Posterior vena cava (tissue), 2 donors: ENCODE results near the gene PAX7. TPM values are rescaled to one million over a fixed set of nuclear protein-coding genes. Genes with fewer than 3 reads are reported as not detected.

Experiments
- DNase-seq: peaks from one replicate; pipeline ENCODE4 v3.0.0-alpha.2; 2020; ENCODE audit warnings: low spot score
- intact Hi-C, 2 donors: fragments of 100-400 bp; cut with DNase I; formaldehyde crosslinking; loops; one replicate each; pipeline versions ENCODE4 v1.14.1 to v1.14.2; 2022 to 2023
- total RNA-seq, 2 donors: library from RNA; stranded (reverse); fragmentation: NEBNext Ultra II Directional; extraction: Animal tissue kit (Norgen Biotek cat#: 25700); gene quantifications; one replicate each; pipeline ENCODE4 v1.2.1, GENCODE V29; 2021
- donor health status: DM: yes; HTN: yes; CAD: no.
- donor health status: DM: yes; HTN: yes; CAD: no.

The PAX7 gene
- total RNA-seq, 2 donors from 2014 or later = not detected

DNA sequence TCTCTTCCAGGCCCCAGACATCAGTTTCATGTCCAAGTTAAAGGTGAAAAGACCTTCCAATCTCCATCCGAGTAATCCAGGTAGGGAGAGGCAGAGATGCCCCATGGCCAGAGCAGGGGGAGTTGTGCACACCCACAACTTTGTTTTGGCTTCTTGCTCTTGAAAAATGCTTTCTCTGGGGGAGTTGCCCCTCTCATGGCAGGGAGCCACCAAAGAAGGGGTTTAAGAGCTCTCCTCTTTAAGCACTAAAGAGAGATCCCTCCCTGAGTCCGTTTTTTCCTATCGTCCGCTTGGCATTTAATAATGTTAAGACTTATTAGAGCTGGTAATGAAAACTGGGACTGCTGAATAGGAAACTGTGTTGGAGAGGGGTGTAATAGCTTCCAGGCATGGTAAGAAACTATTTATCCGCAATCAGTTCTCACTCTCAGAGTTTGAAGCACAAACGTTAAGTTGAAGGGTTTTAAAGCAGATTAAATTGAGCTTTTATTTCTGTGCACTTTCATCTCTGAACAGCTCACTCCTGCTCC is 8.3 kb downstream of the PAX7 start:
- intact Hi-C loops = no loop called here
- DNase-seq = no peak

DNA sequence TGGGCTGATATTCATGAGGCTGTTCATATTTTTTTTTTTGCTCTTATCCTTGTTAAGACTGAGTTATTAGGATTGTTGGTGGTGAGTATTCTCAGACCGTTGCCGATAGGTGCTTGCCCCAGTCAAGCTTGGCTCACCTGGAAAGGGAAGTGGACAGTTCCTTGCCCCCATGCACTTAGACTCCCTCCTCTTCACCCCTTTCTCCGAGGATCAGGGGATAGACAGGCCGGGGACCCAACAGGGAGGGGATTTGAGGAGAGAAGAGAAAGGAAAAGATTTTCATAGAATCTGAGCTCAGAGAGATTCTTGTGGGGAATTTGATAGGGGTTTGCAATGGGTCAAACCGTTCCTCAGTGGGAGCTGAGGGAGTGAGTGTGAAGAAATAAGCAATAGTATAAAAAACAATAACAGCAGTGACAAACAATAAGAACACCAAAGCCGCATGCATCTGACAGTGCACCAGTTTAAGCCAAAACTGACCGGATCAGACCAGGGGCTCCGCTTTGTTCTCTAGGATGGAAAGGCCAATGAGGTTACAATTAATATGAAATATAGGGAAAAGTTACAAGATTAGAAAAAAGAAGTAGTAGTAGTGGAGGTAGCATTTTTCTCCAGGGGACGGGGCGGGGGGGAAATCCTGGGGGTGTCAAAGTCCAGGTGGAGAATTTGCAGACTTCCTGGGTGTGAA is 8.9 kb downstream of the PAX7 start:
- no peak for DNase-seq
- intact Hi-C loops = no loop called here

- intact Hi-C loops = no loop called here
- DNase-seq = no peak
Observed at GRCh38 chr1:18640228-18641004, 9.8 kb downstream of the PAX7 start.

- DNase-seq = no peak
- intact Hi-C loops = no loop called here
Observed at GRCh38 chr1:18641005-18641941, 10.6 kb downstream of the PAX7 start.

DNA sequence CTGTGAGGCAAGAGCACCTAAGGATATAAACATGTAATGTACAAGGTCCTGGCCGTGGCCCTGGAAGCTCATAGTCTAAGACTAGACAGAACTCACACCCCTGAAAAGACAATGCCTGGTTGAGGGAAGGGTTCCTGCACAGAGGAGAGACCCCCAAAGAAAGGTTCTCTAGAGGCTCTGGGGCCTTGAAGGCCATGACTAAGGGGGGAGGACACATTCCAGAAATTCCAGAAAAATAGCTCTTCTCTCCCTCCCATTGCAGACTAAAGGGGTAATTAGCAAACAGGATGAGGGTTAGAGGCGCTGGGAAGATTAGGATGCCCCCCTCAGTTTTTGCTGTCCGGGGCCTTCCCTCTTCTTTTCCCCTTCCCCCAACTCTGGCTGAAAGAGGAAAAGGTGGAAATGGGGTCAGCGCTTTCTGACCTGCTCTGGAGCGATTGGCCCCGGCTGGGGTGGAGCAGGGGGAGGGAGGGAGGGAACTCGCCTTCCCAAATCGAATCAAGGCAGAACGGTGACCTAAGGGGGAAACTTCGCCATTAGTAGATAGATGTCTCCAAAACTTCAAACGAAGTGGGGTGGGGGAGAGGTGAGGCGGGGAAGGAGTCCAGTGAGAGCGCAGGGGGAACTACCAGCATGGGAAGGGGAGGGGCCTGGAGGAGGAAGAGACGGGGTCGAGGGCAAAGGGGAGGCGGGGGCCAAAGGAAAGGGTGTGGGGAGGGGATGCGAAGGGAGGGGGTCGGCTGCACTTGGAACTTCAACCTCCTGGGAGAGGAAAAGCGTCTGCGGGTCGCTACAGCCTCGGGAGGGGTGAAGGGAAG is 11.8 kb downstream of the PAX7 start:
- intact Hi-C loops = no loop called here
- DNase-seq = no peak

DNA sequence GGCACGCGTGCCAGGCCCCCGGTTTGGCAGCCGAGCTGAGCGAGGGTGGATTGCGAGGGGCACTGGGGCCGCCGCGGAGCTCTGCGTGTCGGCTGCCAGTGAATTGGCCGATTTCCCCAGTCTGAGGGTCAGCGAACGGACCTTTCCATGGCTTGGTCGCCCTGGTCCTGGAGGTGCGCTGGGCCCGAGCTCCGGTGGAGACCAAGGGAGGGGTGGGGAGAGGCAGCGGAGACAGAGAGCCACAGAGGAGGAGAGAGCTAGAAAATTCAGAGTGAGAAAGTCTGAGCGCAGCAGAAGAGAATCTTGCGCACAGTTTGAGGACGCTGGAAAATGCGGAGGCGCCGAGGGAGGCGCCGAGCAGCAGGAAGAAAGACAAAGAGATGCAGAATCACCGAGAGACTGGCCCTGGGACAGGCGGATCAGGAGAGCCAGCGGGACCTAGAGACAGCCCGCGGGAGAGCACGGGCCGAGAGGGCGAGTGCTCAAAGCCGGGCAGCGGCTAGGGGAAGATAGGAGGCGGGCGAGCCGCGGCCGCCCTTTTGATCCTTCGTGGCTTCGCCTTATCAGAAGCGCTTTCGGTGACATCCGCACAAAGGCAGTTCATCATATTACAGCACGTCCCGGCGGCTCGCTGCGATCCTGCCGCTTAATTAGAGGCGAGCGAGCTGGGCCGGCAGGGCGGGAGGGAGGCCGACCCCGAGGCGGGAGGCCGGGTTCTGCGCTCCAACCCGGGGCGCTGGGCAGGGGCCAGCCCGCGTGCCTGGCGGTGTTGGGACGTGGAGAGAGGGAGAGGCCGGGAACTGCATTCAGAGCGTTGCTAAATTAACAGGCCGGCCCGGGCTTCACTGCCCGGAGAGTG is 12.7 kb downstream of the PAX7 start:
- intact Hi-C loops = no loop called here
- DNase-seq = no peak

- DNase-seq = no peak
- intact Hi-C loops = no loop called here
Observed at GRCh38 chr1:18644013-18644399, 13.4 kb downstream of the PAX7 start.

DNA sequence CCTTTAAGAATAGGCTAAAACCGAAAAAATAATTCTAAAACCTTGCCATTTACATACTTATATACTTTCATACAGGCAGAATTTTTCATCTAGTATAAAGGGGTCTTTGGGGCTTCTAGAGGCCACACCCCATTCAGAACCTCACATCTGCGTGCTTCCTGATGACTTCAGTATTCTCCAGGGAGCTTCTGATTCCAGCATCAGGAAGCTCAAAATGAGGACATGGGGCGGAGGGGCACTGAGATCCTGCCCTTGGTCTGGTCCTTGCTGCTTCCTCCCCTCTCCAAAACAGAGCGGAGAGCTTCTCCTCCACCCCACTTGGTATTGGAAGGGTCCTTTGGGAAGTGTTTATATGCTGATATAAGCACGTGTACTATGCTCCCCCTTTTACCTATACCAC is 13.8 kb downstream of the PAX7 start:
- DNase-seq = no peak
- intact Hi-C loops = no loop called here

DNA sequence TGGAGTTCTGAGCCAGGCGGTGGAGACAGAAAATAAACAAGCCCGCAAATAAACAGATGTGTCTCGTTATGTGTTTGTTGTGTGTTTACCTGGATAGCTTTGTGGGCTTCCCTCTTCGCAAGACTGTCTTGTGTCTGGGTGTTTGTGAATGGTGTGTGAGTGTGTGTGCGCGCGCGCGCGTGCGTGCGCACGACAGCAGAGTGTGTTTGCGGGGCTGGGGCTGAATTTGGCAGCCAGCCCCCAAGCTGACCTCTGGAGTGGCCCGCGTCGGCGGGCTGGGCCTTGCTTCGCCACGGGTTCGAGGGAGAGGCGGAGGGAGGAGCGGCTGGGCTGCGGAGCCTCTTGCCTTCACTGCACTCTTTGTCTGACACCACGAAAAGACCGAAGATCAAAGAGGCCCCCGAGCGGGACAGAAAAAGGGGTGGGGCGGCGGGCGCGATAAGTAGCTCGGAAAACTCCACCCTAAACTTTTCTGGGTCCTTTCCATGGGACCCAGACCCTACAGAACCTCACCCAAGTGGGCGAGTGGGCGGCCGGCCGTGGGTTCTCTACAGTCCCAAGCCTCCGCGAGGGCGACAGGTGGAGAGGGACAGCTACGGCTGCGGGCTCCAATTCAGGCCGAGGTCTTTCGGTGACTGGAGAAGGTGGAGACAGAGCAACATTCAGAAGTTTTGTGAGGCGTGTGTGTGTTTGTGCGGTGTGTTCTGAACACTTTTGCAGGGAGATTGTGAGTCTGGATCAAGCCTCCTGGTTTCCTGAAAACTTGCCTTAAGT is 14.5 kb downstream of the PAX7 start:
- intact Hi-C loops = loop anchor here in 1 of 2 donors (5.0 kb wide), 1 partner anchor 327 kb away; no protein-coding TSS in a partner anchor
- DNase-seq = no peak

DNA sequence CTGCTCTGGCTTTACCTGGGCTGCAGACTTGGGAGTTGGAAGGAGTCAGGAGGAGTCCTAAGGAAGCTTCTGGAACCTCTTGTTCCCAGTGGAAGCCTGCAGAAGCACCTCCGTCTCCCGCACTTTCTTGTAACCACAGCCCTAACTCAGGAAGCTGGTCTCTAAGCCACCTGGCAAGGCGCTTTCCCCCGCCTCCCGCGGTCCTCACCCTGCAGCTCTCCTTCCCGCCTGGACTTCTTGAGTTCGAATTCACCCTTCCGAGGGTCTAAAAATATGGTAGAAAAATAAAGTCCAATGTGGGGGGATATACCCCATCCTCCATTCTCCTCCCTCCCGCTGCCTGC is 15.1 kb downstream of the PAX7 start:
- DNase-seq = no peak
- intact Hi-C loops = loop anchor here in 1 of 2 donors (5.0 kb wide), 1 partner anchor 327 kb away; no protein-coding TSS in a partner anchor

DNA sequence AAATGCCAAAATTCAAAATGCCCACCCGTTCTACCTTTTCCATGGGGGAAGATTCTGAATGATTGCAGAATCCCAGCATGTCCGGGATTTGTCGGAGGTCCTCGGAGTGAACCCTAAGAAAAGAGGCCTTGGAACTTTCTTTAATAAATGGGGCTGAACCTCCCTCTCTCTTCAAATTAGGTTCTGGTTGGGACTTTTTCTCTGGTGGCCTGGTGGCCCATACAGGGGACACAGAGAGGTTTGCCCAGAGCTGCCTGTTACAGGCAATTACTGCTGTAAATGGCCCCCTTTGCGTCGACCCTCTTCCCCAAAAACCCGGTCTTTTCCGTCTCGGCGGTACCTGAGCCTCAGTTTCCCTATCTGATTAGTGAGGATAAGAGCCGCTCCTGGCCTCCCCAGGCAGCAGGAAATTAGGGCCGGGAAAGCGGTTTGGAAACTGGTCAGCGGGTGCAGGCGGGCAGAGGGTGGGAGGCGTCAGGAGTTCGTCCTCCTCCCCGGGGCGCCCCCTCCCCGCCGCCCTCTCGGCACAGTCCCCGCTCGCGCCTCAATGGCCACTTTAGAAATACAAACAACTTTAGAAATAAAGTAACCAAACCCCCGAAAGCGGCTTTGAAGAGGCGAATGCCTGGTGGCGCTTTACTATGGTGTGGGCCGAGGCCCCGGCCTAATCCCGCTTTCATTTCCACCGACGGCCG is 15.6 kb downstream of the PAX7 start:
- intact Hi-C loops = loop anchor here in 1 of 2 donors (5.0 kb wide), 1 partner anchor 326 kb away; no protein-coding TSS in a partner anchor
- DNase-seq = no peak

DNA sequence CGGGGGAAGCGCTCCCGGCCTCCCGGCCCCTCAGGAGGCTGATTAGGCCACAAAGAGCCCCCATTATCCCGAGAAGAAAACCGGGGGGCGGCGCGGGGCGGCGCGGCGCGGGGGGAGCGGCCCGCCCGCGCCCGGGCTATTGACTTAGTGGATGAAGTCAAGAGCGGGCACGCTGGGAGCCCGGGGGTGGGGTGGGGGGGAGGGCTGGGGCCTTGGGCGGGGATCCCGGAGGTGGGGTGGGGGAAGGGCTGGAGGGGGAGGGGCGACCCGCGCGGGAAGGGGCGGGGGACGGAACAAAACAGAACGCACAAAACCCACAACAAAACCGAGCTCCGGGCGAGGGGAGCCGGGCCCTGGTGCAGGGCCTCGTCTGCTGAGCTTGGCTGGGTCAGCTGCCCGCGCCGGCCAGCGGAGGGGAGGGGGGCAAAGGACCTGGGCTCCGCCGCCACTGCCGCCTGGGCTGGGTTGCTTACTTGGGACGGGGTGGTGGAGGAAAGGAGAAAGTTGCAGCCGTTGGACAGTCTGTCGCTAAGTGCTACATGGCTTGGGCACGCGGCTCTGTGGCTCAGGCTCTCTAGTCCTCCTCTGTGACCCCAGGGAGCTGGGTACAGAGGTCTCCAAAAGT is 16.3 kb downstream of the PAX7 start:
- DNase-seq = no peak
- intact Hi-C loops = loop anchor here in 1 of 2 donors (5.0 kb wide), 1 partner anchor 325 kb away; no protein-coding TSS in a partner anchor

DNA sequence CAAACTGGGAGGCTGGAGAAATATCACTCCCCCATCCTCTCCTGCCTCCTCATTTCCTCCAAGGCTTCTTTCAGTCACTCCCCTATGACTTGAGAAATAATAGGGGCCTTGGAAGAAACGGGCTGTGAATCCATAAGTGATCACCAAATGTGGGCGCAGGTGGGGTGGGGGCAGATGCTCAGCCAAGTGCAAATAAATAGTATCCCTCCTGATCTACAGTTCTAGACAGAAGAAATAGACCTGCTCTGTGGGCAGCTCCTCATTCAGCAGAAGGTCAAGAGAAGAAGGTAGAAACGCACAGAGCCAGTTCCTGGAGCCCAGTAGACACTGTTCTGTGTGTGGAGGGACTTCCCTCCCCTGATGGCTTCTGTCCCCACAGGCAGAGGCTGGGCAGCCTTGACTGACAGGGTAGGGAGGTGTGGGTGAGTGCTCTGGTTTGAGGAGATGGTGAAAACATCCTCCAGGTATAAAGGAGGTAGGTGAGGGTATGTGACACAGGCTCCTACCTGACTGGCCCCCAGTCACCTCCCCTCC is 17.1 kb downstream of the PAX7 start:
- DNase-seq = no peak
- intact Hi-C loops = loop anchor here in 1 of 2 donors (5.0 kb wide), 1 partner anchor 325 kb away; no protein-coding TSS in a partner anchor

DNA sequence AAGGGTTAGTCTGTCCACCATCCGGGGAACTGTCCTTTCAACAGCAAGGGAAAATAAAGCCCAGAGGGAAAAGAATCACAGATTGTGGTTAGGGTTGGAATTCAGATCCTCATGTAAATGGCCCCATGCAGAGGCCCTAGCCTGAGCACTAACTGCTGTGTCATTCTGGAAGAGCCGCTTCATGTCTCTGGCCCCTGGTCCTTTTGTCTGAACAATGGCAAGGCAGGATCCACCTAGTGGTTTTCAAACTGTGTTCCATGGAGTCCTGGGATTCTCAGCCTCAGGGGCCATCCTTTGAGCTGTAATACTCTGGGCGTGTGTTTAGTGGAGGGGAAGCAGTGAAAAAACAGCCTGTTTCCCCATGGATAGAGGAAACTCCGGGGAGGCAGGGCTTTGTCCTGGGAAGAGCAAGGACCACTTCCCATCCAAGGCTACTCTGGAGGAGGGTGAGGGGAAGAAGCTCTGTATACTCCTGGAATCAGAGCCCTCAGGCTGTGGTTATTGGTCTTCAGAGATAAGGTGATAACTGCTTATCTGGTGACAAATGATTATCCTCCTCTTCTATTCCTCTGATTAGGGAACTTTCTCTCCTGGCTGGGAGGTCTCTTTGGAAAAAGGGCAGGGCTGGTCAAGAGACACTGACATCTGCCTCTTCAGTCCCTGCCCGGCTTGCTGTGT is 19.2 kb downstream of the PAX7 start:
- no peak for DNase-seq
- intact Hi-C loops = loop anchor here in 1 of 2 donors (5.0 kb wide), 1 partner anchor 322 kb away; no protein-coding TSS in a partner anchor

DNA sequence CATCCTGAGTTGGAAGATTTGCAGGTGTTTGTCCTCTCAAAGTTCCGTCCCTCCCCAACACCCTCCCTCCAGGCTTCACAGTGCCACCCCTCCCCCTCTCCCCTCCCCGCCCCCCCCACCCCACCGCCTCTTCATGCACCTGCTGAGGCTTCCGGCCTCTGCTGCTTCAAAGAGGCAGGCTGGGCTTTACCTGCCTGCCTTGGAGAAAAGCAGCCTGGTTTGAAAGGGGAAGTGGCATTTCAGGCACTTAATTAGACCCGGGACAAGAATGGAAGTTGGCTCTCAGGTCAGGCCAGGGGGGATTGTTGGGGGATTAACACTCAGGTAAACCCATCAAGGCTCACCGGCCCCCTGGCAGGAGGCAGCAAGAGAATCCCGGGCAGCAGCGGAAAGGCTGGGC is 21.1 kb downstream of the PAX7 start:
- no peak for DNase-seq
- intact Hi-C loops = no loop called here
